GM19467 (cell line): ENCODE results near the gene GPRIN1.

Source experiments
- ATAC-seq: cut with Tn5 transposase; IDR thresholded peaks from one replicate; pipeline ENCODE4 v1.9.1; 2021; ENCODE audit warnings: mild to moderate bottlenecking, moderate library complexity; ENCODE audit not compliant: unreplicated experiment

The GPRIN1 gene

GRCh38 chr5:176609724-176610434 lies at the start of gene GPRIN1:
Gene GPRIN1 (minus strand): TSS chr5:176610156. CDS start chr5:176599834, 10,322 bp downstream.
- ATAC-seq, result peak; percentile 63

DNA sequence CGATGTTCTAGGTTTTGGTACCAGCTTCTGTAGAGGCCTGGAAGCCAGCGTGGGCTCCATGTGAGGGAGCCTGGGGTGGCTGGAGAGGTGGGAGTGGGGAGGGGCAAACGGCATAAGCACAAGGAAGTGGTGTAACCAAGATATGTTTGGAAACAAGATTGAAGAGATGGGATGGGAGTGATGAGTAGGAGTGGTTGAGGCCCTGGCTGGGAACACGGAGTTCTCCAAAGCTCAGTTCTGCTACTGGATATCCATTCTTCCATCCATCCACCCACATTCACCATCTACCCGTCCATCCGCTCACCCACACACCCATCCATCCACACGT lies 49.5 kb upstream of the GPRIN1 start:
- no peak for ATAC-seq

- no peak for ATAC-seq
Observed at GRCh38 chr5:176658817-176659511, 49.0 kb upstream of the GPRIN1 start.

GRCh38 chr5:176658007-176658599 lies 48.1 kb upstream of the GPRIN1 start:
- ATAC-seq, result no peak

GRCh38 chr5:176656467-176656990 lies 46.6 kb upstream of the GPRIN1 start:
- ATAC-seq, result no peak

DNA sequence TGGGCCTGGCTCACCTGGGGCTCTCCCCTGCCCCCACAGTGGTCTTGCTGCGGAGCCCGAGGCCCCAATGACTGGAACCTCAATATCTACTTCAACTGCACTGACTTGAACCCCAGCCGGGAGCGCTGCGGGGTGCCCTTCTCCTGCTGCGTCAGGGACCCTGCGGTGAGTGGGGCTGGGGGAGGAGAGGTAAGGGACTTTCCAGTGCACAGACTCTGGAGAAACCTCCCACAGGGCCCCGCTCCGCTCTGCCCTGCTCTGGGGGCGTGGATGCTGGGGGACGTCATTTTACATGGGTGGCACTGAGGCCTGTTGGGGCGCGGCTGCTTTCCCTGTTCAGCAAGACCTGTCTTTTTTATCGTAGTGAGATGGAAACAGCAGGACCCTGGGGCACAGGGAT lies 44.9 kb upstream of the GPRIN1 start:
- ATAC-seq, result no peak

GRCh38 chr5:176653401-176654385 lies 43.7 kb upstream of the GPRIN1 start:
- ATAC-seq, result no peak

- ATAC-seq, result no peak
Observed at GRCh38 chr5:176652136-176652535, 42.2 kb upstream of the GPRIN1 start.

GRCh38 chr5:176651472-176651980 lies 41.6 kb upstream of the GPRIN1 start:
- no peak for ATAC-seq

- ATAC-seq, result no peak
Observed at GRCh38 chr5:176650354-176650884, 40.5 kb upstream of the GPRIN1 start.

- ATAC-seq, result no peak
Observed at GRCh38 chr5:176648474-176649194, 38.7 kb upstream of the GPRIN1 start.

- no peak for ATAC-seq
Observed at GRCh38 chr5:176647843-176648473, 38.0 kb upstream of the GPRIN1 start.

DNA sequence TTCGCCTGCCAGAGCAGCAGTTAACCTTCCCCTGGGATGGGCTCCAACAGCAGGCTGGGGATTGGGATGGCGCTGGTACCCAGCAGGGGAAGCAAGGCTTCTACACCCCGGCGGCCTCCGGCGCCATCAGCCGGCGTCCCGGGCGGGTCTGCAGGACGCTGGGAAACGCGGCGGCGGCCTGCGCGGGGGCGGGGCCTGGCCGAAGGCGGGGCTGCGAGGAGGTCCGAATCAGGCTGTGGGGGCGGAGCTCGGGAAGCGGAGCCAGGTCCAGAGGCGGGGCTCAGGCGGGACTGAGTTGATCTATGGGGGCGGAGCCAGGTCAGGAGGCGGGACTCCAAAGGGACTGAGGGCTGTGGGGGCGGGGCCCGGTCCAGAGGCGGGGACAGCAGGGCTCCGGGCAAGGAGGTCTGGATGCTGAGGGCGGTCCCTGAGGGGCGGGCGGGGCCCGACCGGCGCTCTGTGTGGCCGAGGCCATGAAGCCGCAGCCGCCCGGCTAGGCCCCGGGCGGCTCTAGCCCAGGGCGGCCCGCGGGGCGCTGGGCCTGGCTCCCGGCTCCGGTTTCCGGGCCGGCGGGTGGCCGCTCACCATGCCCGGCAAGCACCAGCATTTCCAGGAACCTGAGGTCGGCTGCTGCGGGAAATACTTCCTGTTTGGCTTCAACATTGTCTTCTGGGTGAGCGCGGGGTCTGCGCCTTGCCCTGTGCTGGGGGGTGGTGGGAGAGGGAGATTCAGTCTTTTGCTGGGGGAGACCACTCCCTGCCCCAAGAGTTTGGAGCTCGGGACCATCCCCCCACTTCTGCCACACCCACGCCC lies 37.3 kb upstream of the GPRIN1 start, which contains the start of gene TSPAN17:
TSPAN17 (plus strand) TSS at position 455 of the 813 bp plus-strand sequence; CDS start at position 587, 132 bp downstream.
- peak; percentile 97 for ATAC-seq

DNA sequence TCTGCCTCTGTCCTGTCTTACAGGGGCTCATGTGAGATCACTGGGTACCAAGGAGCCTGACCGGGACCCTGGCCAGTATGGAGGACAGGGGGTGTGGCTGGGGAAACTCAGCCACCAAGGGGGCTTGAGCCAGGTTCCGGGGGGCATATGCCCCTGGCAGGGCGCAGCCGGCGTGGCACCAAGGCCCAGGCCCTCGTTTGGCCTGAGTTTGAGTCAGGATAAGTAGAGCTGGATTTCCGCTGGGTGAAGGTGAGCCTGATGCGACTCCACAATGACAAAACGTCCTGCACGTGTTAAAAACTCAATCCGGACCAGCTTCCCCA lies 36.7 kb upstream of the GPRIN1 start:
- no peak for ATAC-seq

GRCh38 chr5:176646049-176646706 lies 36.2 kb upstream of the GPRIN1 start:
- no peak for ATAC-seq

- ATAC-seq, result no peak
Observed at GRCh38 chr5:176644878-176645670, 35.1 kb upstream of the GPRIN1 start.

- ATAC-seq, result no peak
Observed at GRCh38 chr5:176644294-176644693, 34.3 kb upstream of the GPRIN1 start.
